Nephron progenitor cell (in vitro differentiated cells): ENCODE results near the gene PKN2.

ENCODE experiments used
- DNase-seq: peaks from one replicate; pipeline ENCODE4 v3.0.0; 2021
- H3K27ac Mint-ChIP-seq: 2 replicates; pipeline ENCODE4 v1.8.0; 2021; ENCODE audit warnings: mild to moderate bottlenecking, moderate library complexity, mixed read lengths
- H3K27me3 Mint-ChIP-seq: 2 replicates; pipeline ENCODE4 v1.8.0; 2021; ENCODE audit warnings: mild to moderate bottlenecking, low read depth, mixed read lengths; ENCODE audit not compliant: poor library complexity
- H3K36me3 Mint-ChIP-seq: 2 replicates; pipeline ENCODE4 v1.8.0; 2021; ENCODE audit warnings: low read depth, mixed read lengths
- H3K4me1 Mint-ChIP-seq: 2 replicates; pipeline ENCODE4 v1.8.0; 2021; ENCODE audit warnings: mixed read lengths
- H3K4me3 Mint-ChIP-seq: 2 replicates; pipeline ENCODE4 v1.8.0; 2021; ENCODE audit warnings: mild to moderate bottlenecking, moderate library complexity, mixed read lengths
- H3K9me3 Mint-ChIP-seq: 2 replicates; pipeline ENCODE4 v1.8.0; 2021; ENCODE audit warnings: mild to moderate bottlenecking, moderate library complexity, mixed read lengths
- TF ChIP-seq, protein P1 (sequence below): fragments of 200-600 bp; sonication (generic); IDR thresholded peaks from 2 replicates; pipeline ENCODE4 v1.5.0; 2021; ENCODE audit warnings: antibody characterized with exemption

PKN2 gene

GRCh38 chr1:88683541-88684481 lies at the start of gene PKN2:
TSS of gene PKN2 (plus strand) at chr1:88684273. CDS start at chr1:88684581, 308 bp downstream.
- DNase-seq = peak; percentile 97
- peaks cover 6% of the 10 kb centered on the region for H3K27me3 Mint-ChIP-seq
- H3K4me1 Mint-ChIP-seq = peaks cover 29% of the 10 kb centered on the region

DNA sequence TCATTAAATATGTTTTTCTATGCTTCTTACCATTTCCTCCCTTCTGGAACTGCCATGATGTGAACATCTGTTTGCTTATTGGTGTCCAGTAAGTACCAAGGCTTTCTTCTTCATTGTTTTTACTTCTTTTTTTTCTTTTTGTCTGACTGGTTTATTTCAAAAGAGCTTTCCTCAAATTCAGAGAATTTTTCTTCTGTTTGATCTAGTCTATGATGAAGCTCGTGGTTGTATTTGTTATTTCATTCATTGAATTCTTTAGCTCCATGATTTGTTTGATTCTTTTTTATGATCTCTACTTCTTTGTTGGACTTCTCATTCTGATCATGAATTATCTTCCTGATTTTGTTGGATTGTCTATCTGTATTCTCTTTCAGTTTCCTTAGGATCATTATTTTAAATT lies 49.5 kb upstream of the PKN2 start:
- H3K4me3 Mint-ChIP-seq = no peak overlapping the region
- H3K27ac Mint-ChIP-seq = no peak overlapping the region
- peaks cover 7% of the 10 kb centered on the region for H3K36me3 Mint-ChIP-seq
- no peak for DNase-seq
- peaks cover 4% of the 10 kb centered on the region for H3K27me3 Mint-ChIP-seq
- TF ChIP-seq, protein P1, sequence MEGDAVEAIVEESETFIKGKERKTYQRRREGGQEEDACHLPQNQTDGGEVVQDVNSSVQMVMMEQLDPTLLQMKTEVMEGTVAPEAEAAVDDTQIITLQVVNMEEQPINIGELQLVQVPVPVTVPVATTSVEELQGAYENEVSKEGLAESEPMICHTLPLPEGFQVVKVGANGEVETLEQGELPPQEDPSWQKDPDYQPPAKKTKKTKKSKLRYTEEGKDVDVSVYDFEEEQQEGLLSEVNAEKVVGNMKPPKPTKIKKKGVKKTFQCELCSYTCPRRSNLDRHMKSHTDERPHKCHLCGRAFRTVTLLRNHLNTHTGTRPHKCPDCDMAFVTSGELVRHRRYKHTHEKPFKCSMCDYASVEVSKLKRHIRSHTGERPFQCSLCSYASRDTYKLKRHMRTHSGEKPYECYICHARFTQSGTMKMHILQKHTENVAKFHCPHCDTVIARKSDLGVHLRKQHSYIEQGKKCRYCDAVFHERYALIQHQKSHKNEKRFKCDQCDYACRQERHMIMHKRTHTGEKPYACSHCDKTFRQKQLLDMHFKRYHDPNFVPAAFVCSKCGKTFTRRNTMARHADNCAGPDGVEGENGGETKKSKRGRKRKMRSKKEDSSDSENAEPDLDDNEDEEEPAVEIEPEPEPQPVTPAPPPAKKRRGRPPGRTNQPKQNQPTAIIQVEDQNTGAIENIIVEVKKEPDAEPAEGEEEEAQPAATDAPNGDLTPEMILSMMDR = no peak
- no peaks in the 10 kb centered on the region for H3K4me1 Mint-ChIP-seq
- H3K9me3 Mint-ChIP-seq = peaks cover 40% of the 10 kb centered on the region

More at GRCh38 chr1:88683541-88684481, at the start of gene PKN2:
- no peaks in the 10 kb centered on the region for H3K9me3 Mint-ChIP-seq
- peak within 1 kb of the TSS; percentile 97 for H3K4me3 Mint-ChIP-seq
- peak within 1 kb of the TSS; percentile 98 for H3K27ac Mint-ChIP-seq
- peaks cover 7% of the 10 kb centered on the region for H3K36me3 Mint-ChIP-seq
- TF ChIP-seq, protein P1 = no peak

- no peak overlapping the region for H3K4me3 Mint-ChIP-seq
- H3K36me3 Mint-ChIP-seq = no peaks in the 10 kb centered on the region
- no peak overlapping the region for H3K27ac Mint-ChIP-seq
- peaks cover 24% of the 10 kb centered on the region for H3K9me3 Mint-ChIP-seq
- TF ChIP-seq, protein P1 = no peak
- H3K27me3 Mint-ChIP-seq = peaks cover 3% of the 10 kb centered on the region
- no peaks in the 10 kb centered on the region for H3K4me1 Mint-ChIP-seq
- DNase-seq = no peak
These were observed 44.0 kb upstream of the PKN2 start for GRCh38 chr1:88640060-88640459.

DNA sequence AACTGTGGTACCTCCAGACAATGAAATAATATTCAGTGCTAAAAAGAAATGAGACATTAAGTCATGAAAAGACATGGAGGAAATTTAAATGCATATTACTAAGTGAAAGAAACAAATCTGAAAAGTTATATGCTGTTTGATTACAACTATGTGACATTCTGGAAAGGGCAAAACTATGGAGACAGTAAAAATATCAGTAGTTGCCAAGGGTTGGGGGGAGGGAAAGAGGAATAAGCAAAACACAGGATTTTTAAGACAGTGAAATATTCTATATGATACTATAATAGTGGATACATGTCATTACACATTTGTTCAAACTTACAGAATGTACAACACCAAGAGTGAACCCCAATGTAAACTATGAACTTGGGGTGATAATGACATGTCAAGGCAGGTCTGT lies 38.2 kb upstream of the PKN2 start:
- peaks cover 5% of the 10 kb centered on the region for H3K27me3 Mint-ChIP-seq
- H3K4me1 Mint-ChIP-seq = peaks cover 28% of the 10 kb centered on the region
- no peaks in the 10 kb centered on the region for H3K9me3 Mint-ChIP-seq
- H3K36me3 Mint-ChIP-seq = no peaks in the 10 kb centered on the region
- DNase-seq = no peak
- H3K27ac Mint-ChIP-seq = no peak overlapping the region
- TF ChIP-seq, protein P1 = no peak
- no peak overlapping the region for H3K4me3 Mint-ChIP-seq

DNA sequence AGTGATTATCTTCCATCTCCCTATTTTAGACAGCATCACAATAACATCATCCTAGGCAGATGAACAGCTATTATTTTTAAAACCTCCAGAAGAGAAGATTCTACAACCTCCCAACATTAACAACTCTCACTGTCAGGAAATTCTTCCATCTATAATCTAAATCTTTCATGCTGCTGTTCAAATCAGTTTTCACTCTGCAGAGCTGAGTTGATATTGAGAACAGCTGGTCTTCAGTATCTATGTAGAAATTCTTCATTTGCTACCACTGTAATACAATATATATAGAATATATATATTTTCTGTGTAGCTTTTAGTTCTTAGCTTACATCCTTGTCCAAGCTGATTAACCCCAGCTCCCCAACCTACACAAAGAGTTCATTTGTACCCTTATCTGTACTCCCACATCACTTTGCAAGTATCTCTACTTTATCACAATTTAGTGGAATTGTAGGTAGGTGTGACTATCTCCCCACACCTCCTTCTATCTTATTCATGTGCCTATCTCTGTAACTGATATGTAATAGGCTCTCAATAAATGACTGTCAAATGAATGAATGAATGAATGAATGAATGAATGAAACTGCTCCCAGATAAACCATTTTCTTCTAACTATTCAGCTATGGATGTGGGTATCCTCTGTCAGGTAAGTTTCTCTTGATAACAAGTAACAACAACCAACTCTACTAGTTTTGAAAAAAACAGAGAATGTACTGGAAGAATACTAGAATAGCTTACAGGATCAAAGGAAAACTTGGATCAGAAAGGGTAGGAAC lies 37.4 kb upstream of the PKN2 start:
- Mint-ChIP-seq H3K4me1 (peaks cover 28% of the 10 kb centered on the region), H3K27me3 (peaks cover 5% of the 10 kb centered on the region), H3K4me3 (no peak overlapping the region), H3K9me3 (no peaks in the 10 kb centered on the region), H3K27ac (no peak overlapping the region), H3K36me3 (no peaks in the 10 kb centered on the region)
- DNase-seq = no peak
- TF ChIP-seq, protein P1 = no peak
